C4-2B (cell line): ENCODE data around the gene APOC1.

Source experiments
- ZFX ChIP-seq: fragments of 450-650 bp; IDR thresholded peaks from 2 replicates; pipeline ENCODE4 v1.6.1; 2017
- TF ChIP-seq, protein P1 (sequence below): fragments of 450-650 bp; conservative IDR thresholded peaks from 2 replicates; pipeline ENCODE4 v1.5.1; 2017; ENCODE audit warnings: mild to moderate bottlenecking

DNA sequence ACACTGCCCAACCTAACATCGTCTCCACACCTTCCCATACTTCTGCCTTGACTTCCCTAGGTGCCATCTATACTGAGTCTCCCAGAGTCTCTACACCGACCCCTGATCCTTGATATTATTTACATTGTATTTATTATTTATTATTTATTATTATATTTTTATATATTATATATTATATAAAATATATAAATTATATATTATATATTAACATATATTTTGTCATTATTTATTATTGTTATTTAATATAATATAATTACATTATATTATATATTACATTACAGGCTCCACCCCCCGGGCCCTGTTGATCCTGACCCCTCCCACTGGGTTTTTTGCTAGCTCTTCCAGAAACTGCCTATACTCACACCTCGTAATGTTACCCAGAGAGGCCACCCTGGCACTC lies 41.7 kb upstream of the APOC1 start:
- TF ChIP-seq, protein P1, sequence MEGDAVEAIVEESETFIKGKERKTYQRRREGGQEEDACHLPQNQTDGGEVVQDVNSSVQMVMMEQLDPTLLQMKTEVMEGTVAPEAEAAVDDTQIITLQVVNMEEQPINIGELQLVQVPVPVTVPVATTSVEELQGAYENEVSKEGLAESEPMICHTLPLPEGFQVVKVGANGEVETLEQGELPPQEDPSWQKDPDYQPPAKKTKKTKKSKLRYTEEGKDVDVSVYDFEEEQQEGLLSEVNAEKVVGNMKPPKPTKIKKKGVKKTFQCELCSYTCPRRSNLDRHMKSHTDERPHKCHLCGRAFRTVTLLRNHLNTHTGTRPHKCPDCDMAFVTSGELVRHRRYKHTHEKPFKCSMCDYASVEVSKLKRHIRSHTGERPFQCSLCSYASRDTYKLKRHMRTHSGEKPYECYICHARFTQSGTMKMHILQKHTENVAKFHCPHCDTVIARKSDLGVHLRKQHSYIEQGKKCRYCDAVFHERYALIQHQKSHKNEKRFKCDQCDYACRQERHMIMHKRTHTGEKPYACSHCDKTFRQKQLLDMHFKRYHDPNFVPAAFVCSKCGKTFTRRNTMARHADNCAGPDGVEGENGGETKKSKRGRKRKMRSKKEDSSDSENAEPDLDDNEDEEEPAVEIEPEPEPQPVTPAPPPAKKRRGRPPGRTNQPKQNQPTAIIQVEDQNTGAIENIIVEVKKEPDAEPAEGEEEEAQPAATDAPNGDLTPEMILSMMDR = no peak
- no peak for TF ChIP-seq ZFX
